SU-DHL-6 (cell line): Measurements from ENCODE around the gene AXDND1.

Experiments used
- EZH2phosphoT487 ChIP-seq: fragments of 200-600 bp; sonication (generic), shearing (Covaris generic); conservative IDR thresholded peaks from 2 replicates; pipeline ENCODE4 v1.6.1; 2018; ENCODE audit warnings: mild to moderate bottlenecking, antibody characterized with exemption, low read length, moderate library complexity, mixed read lengths
- TF ChIP-seq, protein P1 (sequence below): fragments of 200-600 bp; sonication (generic); IDR thresholded peaks from one replicate; pipeline ENCODE4 v1.5.1; 2017; ENCODE audit warnings: antibody characterized with exemption, mild to moderate bottlenecking, low read length, moderate library complexity; ENCODE audit not compliant: insufficient read depth, poor library complexity, severe bottlenecking

DNA sequence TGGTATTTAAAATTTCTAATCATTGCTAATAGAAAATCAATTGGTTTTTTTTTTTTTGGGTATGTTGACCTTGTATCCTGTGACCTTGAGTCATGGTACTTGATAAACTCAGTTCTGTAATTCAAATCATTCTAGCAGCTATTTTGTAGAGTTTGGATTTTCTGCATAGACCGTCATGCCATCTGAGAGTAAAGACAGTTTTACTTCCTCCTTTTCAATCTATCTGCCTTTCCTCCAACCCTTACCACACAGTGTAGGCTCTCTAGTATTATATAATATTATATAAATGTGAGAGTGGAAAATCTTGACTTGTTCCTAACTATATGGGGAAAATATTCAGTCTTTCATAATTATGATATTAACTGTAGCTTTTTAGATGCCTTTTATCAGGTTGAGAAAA lies 232.9 kb downstream of the AXDND1 start:
- TF ChIP-seq, protein P1, sequence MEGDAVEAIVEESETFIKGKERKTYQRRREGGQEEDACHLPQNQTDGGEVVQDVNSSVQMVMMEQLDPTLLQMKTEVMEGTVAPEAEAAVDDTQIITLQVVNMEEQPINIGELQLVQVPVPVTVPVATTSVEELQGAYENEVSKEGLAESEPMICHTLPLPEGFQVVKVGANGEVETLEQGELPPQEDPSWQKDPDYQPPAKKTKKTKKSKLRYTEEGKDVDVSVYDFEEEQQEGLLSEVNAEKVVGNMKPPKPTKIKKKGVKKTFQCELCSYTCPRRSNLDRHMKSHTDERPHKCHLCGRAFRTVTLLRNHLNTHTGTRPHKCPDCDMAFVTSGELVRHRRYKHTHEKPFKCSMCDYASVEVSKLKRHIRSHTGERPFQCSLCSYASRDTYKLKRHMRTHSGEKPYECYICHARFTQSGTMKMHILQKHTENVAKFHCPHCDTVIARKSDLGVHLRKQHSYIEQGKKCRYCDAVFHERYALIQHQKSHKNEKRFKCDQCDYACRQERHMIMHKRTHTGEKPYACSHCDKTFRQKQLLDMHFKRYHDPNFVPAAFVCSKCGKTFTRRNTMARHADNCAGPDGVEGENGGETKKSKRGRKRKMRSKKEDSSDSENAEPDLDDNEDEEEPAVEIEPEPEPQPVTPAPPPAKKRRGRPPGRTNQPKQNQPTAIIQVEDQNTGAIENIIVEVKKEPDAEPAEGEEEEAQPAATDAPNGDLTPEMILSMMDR = no peak
- TF ChIP-seq EZH2phosphoT487 = no peak
